Hematopoietic multipotent progenitor cell treated with erythropoietin and hydrocortisone succinate and interleukin-3 and kit ligand, for 15 days (in vitro differentiated cells): ENCODE measurements around the gene AUH.
"Not testable (repeated sequence)": the region's sequence is repeated elsewhere in the genome, so short reads cannot be mapped to it uniquely, and the experiment has no call there.

ENCODE experiments used
- DNase-seq: peaks from one replicate; pipeline ENCODE4 v3.0.0-alpha.2; 2015; ENCODE audit warnings: low spot score

Gene AUH, protein sequence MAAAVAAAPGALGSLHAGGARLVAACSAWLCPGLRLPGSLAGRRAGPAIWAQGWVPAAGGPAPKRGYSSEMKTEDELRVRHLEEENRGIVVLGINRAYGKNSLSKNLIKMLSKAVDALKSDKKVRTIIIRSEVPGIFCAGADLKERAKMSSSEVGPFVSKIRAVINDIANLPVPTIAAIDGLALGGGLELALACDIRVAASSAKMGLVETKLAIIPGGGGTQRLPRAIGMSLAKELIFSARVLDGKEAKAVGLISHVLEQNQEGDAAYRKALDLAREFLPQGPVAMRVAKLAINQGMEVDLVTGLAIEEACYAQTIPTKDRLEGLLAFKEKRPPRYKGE

GRCh38 chr9:91361291-91362050 lies at the start of gene AUH:
Gene AUH (minus strand): TSS chr9:91361918. CDS start chr9:91361889, 29 bp downstream.
- DNase-seq = peak; percentile 88

DNA sequence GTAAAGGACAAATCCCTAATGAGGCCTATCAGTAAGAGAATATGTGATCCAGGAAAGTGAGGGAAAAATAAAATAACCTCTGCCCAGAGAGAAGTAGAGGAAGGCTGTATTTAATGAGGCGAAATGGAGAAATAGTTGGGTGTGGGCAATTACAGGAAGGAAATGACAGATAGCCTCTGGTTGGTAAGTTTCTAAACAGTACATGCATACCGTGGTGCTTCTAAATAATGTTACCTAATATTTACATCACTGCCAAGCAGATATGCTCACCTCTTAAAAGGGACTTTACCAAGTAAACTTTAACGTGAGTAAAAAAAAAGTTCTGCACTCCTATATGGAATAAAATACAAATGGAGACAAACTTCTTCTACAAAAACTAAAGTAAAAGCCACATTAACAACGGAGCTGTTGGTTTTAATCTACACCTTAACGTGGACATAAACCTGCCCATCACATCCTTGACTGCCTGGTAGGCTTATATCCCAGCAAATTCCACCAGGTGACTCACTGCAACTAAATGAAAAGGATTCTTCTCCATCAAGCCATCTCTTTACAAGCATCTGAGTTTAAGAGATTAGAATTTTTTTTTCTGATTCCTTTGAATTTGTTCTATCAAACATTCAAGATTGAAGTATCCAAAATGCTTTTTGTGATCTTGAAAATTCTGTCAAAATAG lies 49.5 kb upstream of the AUH start:
- DNase-seq = no peak

GRCh38 chr9:91410161-91410560 lies 48.4 kb upstream of the AUH start:
- no peak for DNase-seq

GRCh38 chr9:91408475-91408874 lies 46.8 kb upstream of the AUH start:
- DNase-seq = no peak

GRCh38 chr9:91407580-91408318 lies 46.0 kb upstream of the AUH start:
- DNase-seq = no peak

DNA sequence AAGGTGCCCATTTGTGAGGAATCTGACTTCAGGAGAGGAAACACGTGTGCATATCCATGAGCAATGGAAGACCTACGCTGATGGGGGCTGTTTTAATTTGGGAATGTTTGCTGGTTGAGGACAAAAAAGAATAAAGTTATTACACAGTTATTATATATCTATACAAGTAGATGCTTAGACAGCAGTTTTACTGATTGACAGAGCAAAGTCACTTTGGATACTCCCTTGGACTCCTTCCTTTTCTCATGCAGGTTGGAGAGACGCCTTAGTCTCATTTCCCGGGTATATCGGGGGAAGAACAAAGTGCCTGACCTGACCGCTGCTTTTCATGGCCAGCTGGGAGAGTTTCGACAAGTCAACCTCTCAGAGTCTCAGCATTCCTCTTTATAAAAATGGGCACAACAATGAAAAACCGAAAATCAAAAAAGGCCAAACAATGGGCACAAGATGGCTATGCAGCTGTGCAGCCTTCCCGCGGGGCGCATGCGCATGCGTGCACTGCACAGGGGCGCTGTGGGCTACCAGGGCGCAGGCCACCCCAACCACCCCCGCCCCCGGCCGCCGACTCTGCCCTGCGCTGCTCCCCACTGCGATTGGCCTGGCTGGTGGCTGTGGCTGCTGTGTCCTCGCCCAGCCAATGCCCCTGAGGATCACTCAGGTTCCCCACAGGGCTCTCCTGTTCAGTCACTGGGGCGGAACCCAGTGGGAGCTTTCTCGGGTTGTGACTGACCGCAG lies 43.8 kb upstream of the AUH start:
- no peak for DNase-seq

DNA sequence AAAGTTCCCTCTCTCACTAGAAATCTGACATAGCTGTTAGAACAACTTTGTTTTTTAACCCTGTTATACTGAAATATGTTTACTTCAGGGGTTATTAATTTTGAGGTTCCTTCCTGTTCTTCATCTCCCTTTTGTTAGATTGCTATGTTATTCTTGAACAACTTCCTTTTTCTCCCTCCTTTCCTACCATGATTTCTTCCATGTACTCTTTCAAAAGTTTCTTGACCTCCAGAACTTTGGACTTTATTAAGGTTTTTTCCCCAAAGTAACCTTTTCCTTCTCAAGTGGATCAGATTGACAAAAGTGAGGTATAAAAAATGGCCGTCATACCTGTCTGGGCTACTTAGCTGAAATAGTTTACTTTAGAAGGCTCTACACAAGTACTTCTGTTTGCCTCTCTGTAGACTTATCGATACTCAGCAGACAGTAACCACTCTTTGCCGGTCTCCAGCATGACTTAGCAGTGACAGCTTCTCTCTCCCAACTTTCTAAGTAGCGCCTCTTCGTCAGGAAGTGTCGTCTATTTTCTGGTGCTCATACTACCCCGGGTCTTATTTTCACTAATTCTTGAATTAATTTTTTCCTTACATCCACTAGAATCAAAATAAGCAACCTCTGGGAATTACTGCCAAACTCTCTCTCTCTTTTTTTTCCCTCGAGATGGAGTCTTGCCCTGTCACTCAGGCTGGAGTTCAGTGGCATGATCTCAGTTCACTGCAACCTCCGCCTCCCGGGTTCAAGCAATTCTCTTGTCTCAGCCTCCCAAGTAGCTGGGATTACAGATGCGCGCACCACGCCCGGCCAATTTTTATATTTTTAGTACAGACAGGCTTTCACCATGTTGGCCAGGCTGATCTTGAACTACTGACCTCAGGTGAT lies 42.2 kb upstream of the AUH start:
- DNase-seq = no peak

DNA sequence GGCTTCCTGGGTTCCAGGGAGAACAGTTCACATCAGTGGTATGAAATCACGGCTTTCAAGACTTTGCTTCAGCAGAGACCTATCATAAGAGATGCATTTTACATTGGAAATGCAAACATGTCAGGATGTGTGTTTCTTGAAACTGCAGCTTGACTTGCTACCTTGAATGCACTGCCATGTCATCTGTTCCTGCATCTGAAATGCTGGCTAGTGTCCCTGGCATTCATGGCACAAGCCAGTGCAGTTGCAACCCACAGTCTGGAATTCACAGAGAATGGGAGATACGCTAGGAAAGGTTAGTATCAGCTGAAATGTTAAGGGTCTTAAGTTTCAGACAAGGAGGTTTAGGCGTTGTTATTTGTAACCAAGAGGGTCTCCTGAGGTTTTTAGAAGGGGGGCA lies 37.2 kb upstream of the AUH start:
- no peak for DNase-seq

GRCh38 chr9:91395553-91396471 lies 34.1 kb upstream of the AUH start:
- no peak for DNase-seq

GRCh38 chr9:91395106-91395552 lies 33.4 kb upstream of the AUH start:
- no peak for DNase-seq

DNA sequence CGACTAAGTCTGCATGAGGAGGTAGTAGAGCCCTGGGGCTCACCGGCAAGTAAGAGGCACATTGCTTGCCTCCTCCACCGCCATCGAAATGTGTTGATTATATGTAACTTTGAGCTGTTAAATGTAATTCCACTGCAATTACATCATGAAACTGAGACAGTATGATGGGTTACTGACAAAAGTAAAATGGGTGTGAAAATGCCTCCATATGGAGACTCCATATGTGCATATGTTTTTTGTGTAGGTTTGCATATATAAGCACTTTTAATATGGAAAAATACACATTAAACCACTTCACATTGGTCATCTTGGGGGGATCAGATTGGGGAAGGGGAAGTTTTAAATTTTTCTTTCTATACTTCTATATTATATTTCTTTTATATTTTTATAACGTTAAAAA lies 32.1 kb upstream of the AUH start:
- no peak for DNase-seq

DNA sequence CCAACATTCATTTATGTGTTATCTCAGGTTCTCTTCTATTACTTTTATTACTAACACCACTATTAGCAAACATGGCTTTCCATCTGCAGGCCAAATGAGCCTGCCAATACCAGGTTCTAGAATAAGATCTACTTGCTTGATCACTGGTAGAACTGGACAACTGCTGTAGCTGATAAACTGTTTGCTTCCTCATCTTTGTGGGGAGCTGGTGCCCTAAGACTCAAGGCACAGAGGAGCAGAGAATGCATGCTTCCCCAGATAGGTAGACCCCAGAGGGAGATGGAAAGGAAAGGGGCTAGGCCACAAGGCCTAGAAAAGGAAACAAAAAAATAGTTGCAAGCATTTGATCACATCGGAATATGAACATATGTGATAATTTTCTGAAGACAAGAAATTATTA lies 30.7 kb upstream of the AUH start:
- DNase-seq = no peak

DNA sequence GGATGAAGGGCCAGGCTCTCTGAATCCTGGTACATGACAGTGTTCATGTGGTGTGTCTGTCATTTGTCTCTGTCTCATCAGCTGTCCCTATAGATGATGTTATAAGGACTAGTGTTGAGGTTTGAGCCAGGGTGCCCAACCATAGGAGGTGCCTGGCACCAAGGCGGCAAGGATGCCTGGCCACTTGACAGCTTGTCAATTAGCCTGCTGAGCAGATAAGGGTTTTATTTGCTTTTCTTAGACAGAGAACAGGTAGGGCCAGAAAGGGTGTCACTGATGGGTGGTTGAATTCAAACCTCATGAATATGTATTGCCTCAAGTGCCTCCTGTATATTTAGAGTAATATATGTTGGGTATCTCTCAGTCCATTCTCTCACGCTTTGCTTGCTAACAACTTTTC lies 30.1 kb upstream of the AUH start:
- no peak for DNase-seq

- no peak for DNase-seq
Observed at GRCh38 chr9:91391412-91391811, 29.7 kb upstream of the AUH start.

GRCh38 chr9:91389686-91390085 lies 28.0 kb upstream of the AUH start:
- not testable (repeated sequence) for DNase-seq

- DNase-seq = no peak
Observed at GRCh38 chr9:91386765-91387164, 25.0 kb upstream of the AUH start.

DNA sequence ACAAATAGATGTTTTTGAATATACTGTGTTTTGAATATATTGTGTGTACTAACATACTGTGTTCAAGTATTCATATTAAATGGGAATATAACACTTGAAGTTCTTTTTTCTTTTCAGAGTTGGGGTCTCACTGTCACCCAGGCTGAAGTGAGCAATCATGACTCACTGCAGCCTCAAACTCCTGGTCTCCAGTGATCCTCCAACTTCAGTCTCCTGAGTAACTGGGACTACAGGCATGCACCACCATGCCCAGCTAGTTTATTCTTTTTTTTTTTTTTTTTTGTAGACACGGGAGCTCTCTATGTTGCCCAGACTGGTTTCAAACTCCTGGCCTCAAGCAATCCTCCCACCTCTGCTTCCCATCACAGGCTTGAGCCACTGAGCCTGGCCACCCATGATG lies 23.2 kb upstream of the AUH start:
- no peak for DNase-seq

- DNase-seq = no peak
Observed at GRCh38 chr9:91383577-91383976, 21.9 kb upstream of the AUH start.

DNA sequence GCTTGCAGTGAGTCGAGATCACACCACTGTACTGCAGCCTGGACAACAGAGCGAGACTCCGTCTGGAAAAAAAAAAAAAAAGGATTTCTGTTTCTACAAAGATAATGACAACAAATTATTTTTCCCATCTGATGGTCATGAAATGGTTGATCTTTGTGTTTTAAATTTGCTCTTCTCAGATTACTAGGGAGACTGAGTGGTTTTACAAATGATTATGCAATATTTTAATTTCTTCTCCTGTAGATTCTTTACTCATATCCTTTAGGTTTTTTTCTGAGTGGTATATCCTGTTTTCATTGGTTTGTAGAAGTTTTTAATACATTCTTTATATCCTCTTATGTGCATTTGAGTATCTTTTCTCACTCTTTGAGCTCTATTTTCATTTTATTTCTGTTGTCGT lies 20.6 kb upstream of the AUH start:
- no peak for DNase-seq
